Breast epithelium (tissue), 3 donors: ENCODE results near the gene TNFRSF18.

ENCODE experiments used
- CTCF ChIP-seq, 3 donors: fragments of 450-650 bp; IDR thresholded peaks; one replicate each; pipeline ENCODE4 v1.5.1; 2016 to 2017; ENCODE audit warnings: antibody characterized with exemption in 3 of 3, mild to moderate bottlenecking in 3 of 3, moderate library complexity in 3 of 3
- POLR2A ChIP-seq: fragments of 450-650 bp; IDR thresholded peaks from one replicate; pipeline ENCODE4 v1.6.1; 2016; ENCODE audit warnings: antibody characterized with exemption, mild to moderate bottlenecking, moderate library complexity

- no peak for TF ChIP-seq CTCF (IDR thresholded peaks at IDR 0.05)
- no peak for TF ChIP-seq POLR2A
Observed at GRCh38 chr1:1215080-1215676, 8.8 kb upstream of the TNFRSF18 start.
